SK-N-SH treated with all-trans-retinoic acid at 6 μM for 48 hours (cell line): ENCODE results near the gene USF2.

ENCODE experiments used
- ARNTL ChIP-seq: fragments of 450-650 bp; formaldehyde crosslinking; IDR thresholded peaks from 2 replicates; pipeline ENCODE4 v1.5.0; 2020; ENCODE audit warnings: low read depth, mild to moderate bottlenecking, moderate library complexity, borderline replicate concordance
- CREB5 ChIP-seq: fragments of 250-450 bp; sonication (Bioruptor Pico); IDR thresholded peaks from 2 replicates; pipeline ENCODE4 v1.5.1; 2020; ENCODE audit warnings: low read depth, mild to moderate bottlenecking, moderate library complexity
- GLIS3 ChIP-seq: fragments of 250-450 bp; sonication (Bioruptor Pico); IDR thresholded peaks from 2 replicates; pipeline ENCODE4 v1.5.0; 2020; ENCODE audit warnings: mild to moderate bottlenecking, moderate library complexity
- PATZ1 ChIP-seq: fragments of 250-450 bp; sonication (Bioruptor Pico); IDR thresholded peaks from 2 replicates; pipeline ENCODE4 v1.8.0; 2020; ENCODE audit warnings: mild to moderate bottlenecking, moderate library complexity, borderline replicate concordance
- PPARA ChIP-seq: fragments of 250-450 bp; sonication (Bioruptor Pico); IDR thresholded peaks from 2 replicates; pipeline ENCODE4 v1.5.0; 2020; ENCODE audit warnings: mild to moderate bottlenecking, borderline replicate concordance
- TCF4 ChIP-seq: fragments of 250-450 bp; sonication (Bioruptor Pico); IDR thresholded peaks from 2 replicates; pipeline ENCODE4 v1.8.0; 2021; ENCODE audit warnings: mild to moderate bottlenecking, moderate library complexity, borderline replicate concordance
- TSHZ2 ChIP-seq: fragments of 250-450 bp; sonication (Bioruptor Pico); IDR thresholded peaks from 2 replicates; pipeline ENCODE4 v1.5.0; 2020; ENCODE audit warnings: mild to moderate bottlenecking, moderate library complexity
- ZC3H10 ChIP-seq: fragments of 250-450 bp; sonication (Bioruptor Pico); IDR thresholded peaks from 2 replicates; pipeline ENCODE4 v1.5.1; 2021; ENCODE audit warnings: mild to moderate bottlenecking, moderate library complexity
- ZFP3 ChIP-seq: fragments of 250-450 bp; sonication (Bioruptor Pico); IDR thresholded peaks from 2 replicates; pipeline ENCODE4 v1.5.0; 2020; ENCODE audit warnings: mild to moderate bottlenecking, moderate library complexity
- ZFP30 ChIP-seq: fragments of 450-650 bp; formaldehyde crosslinking; IDR thresholded peaks from 2 replicates; pipeline ENCODE4 v1.5.0; 2022; ENCODE audit warnings: mild to moderate bottlenecking, moderate library complexity

GRCh38 chr19:35279374-35279773 is 10.6 kb downstream of the USF2 start:
- no peak for TF ChIP-seq CREB5
- TF ChIP-seq GLIS3 = no peak
- no peak for TF ChIP-seq TSHZ2 (CRISPR knock-in tag)
- no peak for TF ChIP-seq ZFP3
- no peak for TF ChIP-seq ARNTL (CRISPR knock-in tag)
- TF ChIP-seq PATZ1 (CRISPR knock-in tag) = no peak
- no peak for TF ChIP-seq ZFP30 (CRISPR knock-in tag)
- no peak for TF ChIP-seq TCF4 (CRISPR knock-in tag)
- no peak for TF ChIP-seq ZC3H10 (CRISPR knock-in tag)
- no peak for TF ChIP-seq PPARA (CRISPR knock-in tag)
